AG04449 (cell line): Measurements from ENCODE around the gene MRPS21.

ENCODE experiments used
- CTCF ChIA-PET: fragments of 350-600 bp; formaldehyde crosslinking; extraction: SDS; loops from one replicate; lab custom pipeline; 2021; ENCODE audit warnings: antibody characterized with exemption; lab: Yijun Ruan, JAX
- POLR2A ChIA-PET: fragments of 400-600, 350-600 bp; formaldehyde crosslinking; extraction: SDS; loops from one replicate; lab custom pipeline; 2020; ENCODE audit warnings: antibody characterized with exemption, inconsistent platforms; lab: Yijun Ruan, JAX
- DNase-seq: peaks from one replicate; pipeline ENCODE4 v3.0.0-alpha.2; 2010; ENCODE audit warnings: low read depth, low spot score
- H3K4me3 ChIP-seq: 2 replicates; pipeline ENCODE4 v1.5.1; 2011; ENCODE audit warnings: low read depth, mild to moderate bottlenecking, control low read depth, low read length
- CTCF ChIP-seq: IDR thresholded peaks from one replicate; pipeline ENCODE4 v1.5.1; 2011; ENCODE audit warnings: mild to moderate bottlenecking, moderate library complexity, low read length, control low read depth, inconsistent platforms; ENCODE audit not compliant: insufficient read depth; ENCODE audit errors: missing control alignments

The MRPS21 gene

DNA sequence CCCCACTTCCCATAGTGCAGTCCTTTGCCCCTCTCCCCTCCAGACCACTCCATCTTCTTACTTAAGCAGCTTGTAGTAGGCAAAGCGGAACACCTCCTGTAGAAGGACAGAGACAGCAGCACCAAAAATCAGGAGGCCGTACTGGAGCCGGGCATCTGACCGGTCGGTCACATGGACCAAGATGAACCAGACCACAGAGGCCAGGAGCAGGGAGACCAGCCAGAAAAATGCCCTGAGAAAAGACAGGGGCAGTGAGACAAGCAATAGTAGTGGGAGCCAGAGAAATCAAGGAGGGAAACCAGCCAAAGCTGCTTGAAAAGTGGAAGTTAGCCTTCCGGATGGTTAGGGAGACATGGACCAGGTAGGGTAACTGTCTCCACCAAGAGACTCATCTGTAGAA lies 25.8 kb upstream of the MRPS21 start:
- TF ChIP-seq CTCF, result no peak
- ChIA-PET POLR2A (no interaction called here), CTCF (interaction anchor here (1.0 to 22.1 kb wide), 2 partner anchors 12 to 13 kb away, joined by 4 to 623 read pairs; partner anchors contain the start of gene CA14)
- DNase-seq, result no peak
- H3K4me3 ChIP-seq, result peak overlapping the region; percentile 91

- no peak for TF ChIP-seq CTCF
- DNase-seq, result no peak
- POLR2A ChIA-PET, result interaction anchor here (1.2 to 1.3 kb wide), 2 partner anchors 12 to 311 kb away, joined by 3 to 5 read pairs; partner anchors contain the start of gene MCL1
- peak overlapping the region; percentile 91 for H3K4me3 ChIP-seq
- CTCF ChIA-PET, result interaction anchor here (1.0 to 22.1 kb wide), 3 partner anchors 12 to 13 kb away, joined by 4 to 623 read pairs (median 84); partner anchors contain the start of genes CA14 and CIART
Observed at GRCh38 chr1:150268340-150268704, 25.3 kb upstream of the MRPS21 start.

GRCh38 chr1:150268705-150269403 lies 24.8 kb upstream of the MRPS21 start, which contains the start of gene APH1A:
Gene APH1A, minus strand, starts transcription at chr1:150269016. Its CDS starts 206 bp downstream, at chr1:150268810.
- peak within 1 kb of the TSS; percentile 91 for H3K4me3 ChIP-seq
- TF ChIP-seq CTCF, result no peak
- POLR2A ChIA-PET, result interaction anchor here (0.6 to 1.3 kb wide), 4 partner anchors 11 to 311 kb away, joined by 3 to 5 read pairs (median 4); partner anchors contain the start of genes CA14 and MCL1
- DNase-seq, result peak; percentile 82
- CTCF ChIA-PET, result interaction anchor here (5.2 to 22.1 kb wide), 2 partner anchors 12 to 13 kb away, joined by 84 to 623 read pairs; partner anchors contain the start of genes CA14 and CIART

DNA sequence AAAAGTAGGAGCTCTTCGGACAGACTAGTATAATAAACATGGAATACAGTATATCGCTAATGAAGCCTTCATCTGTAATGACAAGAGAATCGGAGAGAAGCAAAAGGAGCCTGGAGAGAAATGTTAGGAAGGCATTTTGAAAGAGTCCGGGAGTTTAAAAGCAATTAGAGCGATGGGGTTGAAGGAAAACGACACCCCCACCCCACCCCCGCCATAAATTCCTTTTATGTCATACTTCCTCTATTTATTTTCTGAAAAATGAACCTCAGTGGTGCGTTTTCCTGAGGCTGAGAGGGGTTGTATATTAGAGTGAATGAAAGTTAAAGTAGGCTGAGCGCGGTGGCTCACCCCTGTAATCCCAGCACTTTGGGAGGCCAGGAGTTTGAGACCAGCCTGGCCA lies 24.2 kb upstream of the MRPS21 start:
- H3K4me3 ChIP-seq, result peak overlapping the region; percentile 91
- ChIA-PET POLR2A (interaction anchor here (0.6 to 1.3 kb wide), 4 partner anchors 12 to 310 kb away, joined by 3 to 5 read pairs (median 4); partner anchors contain the start of genes CA14 and MCL1), CTCF (interaction anchor here (5.2 to 22.1 kb wide), 2 partner anchors 12 to 13 kb away, joined by 84 to 623 read pairs; partner anchors contain the start of genes CA14 and CIART)
- no peak for TF ChIP-seq CTCF
- no peak for DNase-seq

DNA sequence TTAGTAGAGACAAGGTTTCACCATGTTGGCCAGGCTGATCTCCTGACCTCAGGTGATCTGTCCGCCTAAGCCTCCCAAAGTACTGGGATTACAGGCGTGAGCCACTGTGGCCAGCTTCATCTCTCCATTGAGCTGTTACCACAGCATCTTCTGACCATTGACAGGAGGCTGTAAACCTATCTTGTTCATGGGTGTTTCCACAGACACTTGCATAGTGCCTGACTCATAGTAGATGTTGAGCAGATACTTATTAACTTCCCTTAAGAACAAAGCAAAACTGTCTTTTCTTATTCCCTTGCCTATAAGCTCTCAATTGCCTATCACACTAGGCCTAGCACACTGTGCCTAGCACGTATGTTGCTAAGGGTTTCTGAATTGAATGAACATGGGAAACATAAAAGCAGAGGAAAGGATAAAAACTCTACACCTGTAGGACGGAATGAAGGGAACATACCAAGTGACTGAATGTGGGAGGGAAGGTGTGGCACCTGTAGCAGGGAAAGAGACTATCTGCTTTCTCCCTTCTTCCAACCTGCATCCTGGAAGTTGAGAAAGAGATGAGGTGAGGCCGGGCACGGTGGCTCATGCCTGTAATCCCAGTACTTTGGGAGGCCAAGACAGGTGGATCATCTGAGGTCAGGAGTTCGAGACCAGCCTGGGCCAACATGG lies 22.2 kb upstream of the MRPS21 start:
- DNase-seq, result no peak
- no peak overlapping the region for H3K4me3 ChIP-seq
- no peak for TF ChIP-seq CTCF
- CTCF ChIA-PET, result interaction anchor here (5.2 to 22.1 kb wide), 2 partner anchors 10 to 15 kb away, joined by 84 to 623 read pairs; partner anchors contain the start of genes CA14 and CIART
- POLR2A ChIA-PET, result interaction anchor here (2.4 kb wide), 1 partner anchor 15 kb away, joined by 9 read pairs; the partner anchor contains the start of gene CA14
